ENCODE data around the gene MAPK12. TPM values are rescaled to one million over a fixed set of nuclear protein-coding genes. Genes with fewer than 3 reads are reported as not detected.

MAPK12 gene
- total and polyA plus RNA-seq, 8 donors: 4.7 to 49.6 (median 8.2) TPM

- 91 to 95% (median 93%) methylated on average over 18 of the region's 18 CpGs for WGBS, 5 donors
- no peak for TF ChIP-seq CTCF (IDR thresholded peaks at IDR 0.05)
- Histone ChIP-seq H3K27me3 (no peaks in the 10 kb centered on the region), H3K36me3 (peaks cover 16 to 86% (median 74%) of the 10 kb centered on the region in 4 donors), H3K27ac (no peak overlapping the region), H3K4me3 (no peak overlapping the region), H3K9me3 (no peaks in the 10 kb centered on the region), H3K4me1 (peaks cover 0 to 7% (median 0%) of the 10 kb centered on the region in 4 donors)
- intact Hi-C loops (cut with DNase I; ENCODE audit: low total_unique reads): no loop called here
- no peak for DNase-seq
These were observed 28.3 kb downstream of the MAPK12 start for GRCh38 chr22:50233223-50233622.

GRCh38 chr22:50232481-50233151, 28.9 kb downstream of the MAPK12 start:
- H3K36me3 ChIP-seq: peaks cover 20 to 86% (median 76%) of the 10 kb centered on the region in 4 donors
- TF ChIP-seq CTCF (IDR thresholded peaks at IDR 0.05) (no peak), POLR2A (IDR thresholded peaks at IDR 0.05) (no peak), EP300 (IDR thresholded peaks at IDR 0.05) (no peak), POLR2AphosphoS5 (IDR thresholded peaks at IDR 0.05) (no peak)
- H3K4me3 ChIP-seq: no peak overlapping the region
- no peaks in the 10 kb centered on the region for H3K27me3 ChIP-seq
- no peaks in the 10 kb centered on the region for H3K9me3 ChIP-seq
- whole genome bisulfite sequencing, 5 donors: 89 to 96% (median 94%) methylated on average over 20 of the region's 20 CpGs
- DNase-seq: no peak
- no peak overlapping the region for H3K27ac ChIP-seq
- intact Hi-C loops (cut with DNase I; ENCODE audit: low total_unique reads): no loop called here
- H3K4me1 ChIP-seq: peaks cover 0 to 7% (median 0%) of the 10 kb centered on the region in 4 donors

- intact Hi-C loops (cut with DNase I; ENCODE audit: low total_unique reads): no loop called here
- no peaks in the 10 kb centered on the region for H3K4me1 ChIP-seq
- WGBS, 5 donors: 87 to 96% (median 95%) methylated on average over 13 to 16 of the region's 16 CpGs
- H3K4me3 ChIP-seq: no peak overlapping the region
- TF ChIP-seq CTCF (IDR thresholded peaks at IDR 0.05) (no peak), POLR2A (IDR thresholded peaks at IDR 0.05) (no peak), POLR2AphosphoS5 (IDR thresholded peaks at IDR 0.05) (no peak), EP300 (IDR thresholded peaks at IDR 0.05) (no peak)
- DNase-seq: no peak
- H3K27ac ChIP-seq: no peak overlapping the region
- no peaks in the 10 kb centered on the region for H3K9me3 ChIP-seq
- peaks cover 47 to 93% (median 88%) of the 10 kb centered on the region in 4 donors for H3K36me3 ChIP-seq
- no peaks in the 10 kb centered on the region for H3K27me3 ChIP-seq
These were observed 32.1 kb downstream of the MAPK12 start for GRCh38 chr22:50229370-50229769.

GRCh38 chr22:50228366-50228765, 33.1 kb downstream of the MAPK12 start:
- WGBS, 5 donors: 94 to 100% (median 98%) methylated on average over 4 to 9 of the region's 9 CpGs
- intact Hi-C loops (cut with DNase I; ENCODE audit: low total_unique reads): no loop called here

More at GRCh38 chr22:50228366-50228765, 33.1 kb downstream of the MAPK12 start:
- Histone ChIP-seq H3K27ac (no peak overlapping the region), H3K27me3 (no peaks in the 10 kb centered on the region), H3K9me3 (no peaks in the 10 kb centered on the region), H3K4me1 (no peaks in the 10 kb centered on the region), H3K36me3 (peaks cover 56 to 97% (median 95%) of the 10 kb centered on the region in 4 donors), H3K4me3 (no peak overlapping the region)
- DNase-seq: no peak
- TF ChIP-seq POLR2AphosphoS5 (IDR thresholded peaks at IDR 0.05) (no peak), POLR2A (IDR thresholded peaks at IDR 0.05) (no peak), CTCF (IDR thresholded peaks at IDR 0.05) (no peak)
